Measurements from ENCODE around the gene IFNA1. TPM values are rescaled to one million over a fixed set of nuclear protein-coding genes. Genes with fewer than 3 reads are reported as not detected.
"Not testable (repeated sequence)": the region's sequence is repeated elsewhere in the genome, so short reads cannot be mapped to it uniquely, and the experiment has no call there.

The IFNA1 gene
- polyA plus RNA-seq, 1 donor: not detected

DNA sequence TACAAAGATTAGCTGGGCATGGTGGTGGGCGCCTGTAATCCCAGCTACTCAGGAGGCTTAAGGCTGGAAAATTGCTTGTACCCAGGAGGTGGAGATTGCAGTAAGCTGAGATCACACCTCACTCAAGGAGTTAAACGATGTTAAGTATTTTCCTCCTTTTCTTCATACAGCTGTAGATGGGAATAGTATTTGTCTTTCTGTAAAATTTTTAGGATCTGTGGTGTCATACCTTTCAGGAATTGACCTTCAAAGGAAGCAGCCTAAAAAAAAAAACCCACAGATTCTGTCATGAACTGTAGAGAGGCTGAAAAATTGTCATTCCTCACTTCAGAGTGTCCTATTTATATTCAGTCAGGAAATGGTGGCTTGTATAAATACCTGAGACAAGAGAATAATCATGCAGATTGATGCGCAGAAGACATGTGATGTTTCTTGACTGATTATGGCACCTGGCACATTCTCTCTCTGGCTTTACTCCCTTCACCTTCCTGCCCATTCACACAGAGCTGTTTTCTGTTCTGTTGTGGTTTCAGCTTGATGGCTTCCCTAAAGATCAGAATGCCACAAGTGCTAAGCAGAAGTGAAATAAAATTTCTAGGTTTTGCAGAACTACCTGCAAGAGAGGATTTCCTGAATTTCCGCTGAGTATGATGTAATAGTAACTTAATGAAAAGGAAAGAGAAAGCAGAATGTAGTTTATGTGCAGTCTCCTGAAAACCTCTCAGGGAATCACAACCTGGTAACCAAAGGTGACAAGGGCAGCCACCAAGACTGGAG, 3.8 kb downstream of the IFNA1 start:
- no peak for DNase-seq (ENCODE audit: low read depth)

DNA sequence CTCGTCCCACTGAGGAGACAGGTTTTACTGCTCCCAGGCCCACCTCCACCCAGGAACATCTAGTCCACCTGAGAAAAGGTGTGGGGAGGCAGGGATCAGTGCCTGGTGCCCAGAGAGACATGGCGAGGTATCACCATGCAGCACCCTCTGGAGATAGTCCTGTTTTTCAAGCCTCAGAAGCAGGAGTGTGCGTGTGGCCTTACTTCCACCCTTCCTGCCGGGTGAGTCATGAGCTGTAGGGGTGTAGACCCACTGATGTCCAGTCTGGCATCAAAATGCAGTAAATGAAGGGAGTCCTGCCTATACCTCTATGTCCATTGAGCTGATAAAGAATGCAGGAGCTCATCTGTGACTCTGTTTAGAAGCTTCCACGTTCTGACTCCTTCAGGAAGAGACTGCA, 9.1 kb downstream of the IFNA1 start:
- DNase-seq (ENCODE audit: low read depth): not testable (repeated sequence)

DNA sequence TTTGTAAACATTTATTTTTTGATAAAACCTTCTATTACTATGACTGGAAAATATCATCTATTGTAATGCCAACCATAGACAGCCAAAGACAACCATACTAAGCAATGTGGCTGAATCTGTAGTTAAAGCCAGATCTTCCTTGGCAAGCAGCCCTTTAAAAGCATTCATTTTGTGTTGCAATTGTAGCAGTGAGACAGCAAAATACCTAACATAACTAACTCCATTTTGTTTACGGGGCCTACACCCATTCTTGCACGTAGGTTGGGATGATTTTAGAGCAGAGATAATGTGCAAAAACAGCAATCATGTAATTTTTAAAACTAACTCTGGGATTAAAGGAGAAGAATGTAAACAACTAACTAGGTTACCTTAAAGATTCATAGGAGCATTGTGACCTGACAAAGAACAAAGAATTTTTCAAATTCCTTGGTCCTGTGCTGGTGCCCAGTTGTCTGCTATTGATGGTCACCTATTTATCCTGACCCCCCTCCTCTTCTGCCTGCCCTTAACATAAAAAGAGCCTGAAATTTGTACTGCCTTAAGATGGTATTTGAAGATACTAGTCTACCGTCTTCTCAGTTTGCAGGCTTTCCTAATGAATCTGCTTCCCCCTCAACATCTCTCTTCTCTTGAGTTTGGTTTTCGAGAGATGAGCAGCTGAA, 10.6 kb downstream of the IFNA1 start:
- no peak for DNase-seq (ENCODE audit: low read depth)

DNA sequence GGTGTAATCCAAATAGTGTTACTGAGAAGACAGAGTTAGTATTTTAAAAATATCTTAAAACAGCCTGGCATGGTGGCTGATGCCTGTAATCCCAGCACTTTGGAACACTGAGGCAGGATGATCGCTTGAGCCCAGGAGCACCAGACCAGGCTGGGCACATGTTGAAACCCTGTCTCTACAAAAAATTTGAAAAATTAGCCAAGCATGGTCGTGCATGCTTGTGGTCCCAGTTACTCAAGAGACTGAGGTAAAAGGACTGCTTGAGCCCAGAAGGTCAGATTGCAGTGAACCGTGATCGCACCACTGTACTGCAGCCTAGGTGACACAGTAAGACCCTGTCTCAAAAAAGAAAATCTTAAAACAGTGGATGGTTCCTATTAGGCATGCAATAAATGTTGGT, 12.4 kb downstream of the IFNA1 start:
- no peak for DNase-seq (ENCODE audit: low read depth)

DNA sequence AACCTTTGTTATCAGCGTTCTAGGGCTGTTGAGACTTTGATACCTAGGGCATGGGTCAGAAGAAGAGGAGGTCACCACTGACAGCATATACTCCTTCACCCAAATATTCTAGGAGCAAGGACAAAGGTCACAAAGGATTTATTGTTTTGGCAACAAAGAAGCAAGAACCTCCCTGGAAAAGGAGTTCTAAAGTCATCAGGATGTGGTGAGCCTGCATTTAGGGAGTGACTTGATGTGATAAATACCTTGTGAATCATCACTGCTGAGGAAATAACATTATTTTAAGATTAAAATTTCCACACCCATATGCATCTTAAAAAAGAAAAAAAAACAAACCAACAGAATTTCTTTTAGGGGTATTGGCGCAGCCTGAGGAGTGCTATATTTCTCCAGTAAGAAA, 13.9 kb downstream of the IFNA1 start:
- DNase-seq (ENCODE audit: low read depth): no peak

DNA sequence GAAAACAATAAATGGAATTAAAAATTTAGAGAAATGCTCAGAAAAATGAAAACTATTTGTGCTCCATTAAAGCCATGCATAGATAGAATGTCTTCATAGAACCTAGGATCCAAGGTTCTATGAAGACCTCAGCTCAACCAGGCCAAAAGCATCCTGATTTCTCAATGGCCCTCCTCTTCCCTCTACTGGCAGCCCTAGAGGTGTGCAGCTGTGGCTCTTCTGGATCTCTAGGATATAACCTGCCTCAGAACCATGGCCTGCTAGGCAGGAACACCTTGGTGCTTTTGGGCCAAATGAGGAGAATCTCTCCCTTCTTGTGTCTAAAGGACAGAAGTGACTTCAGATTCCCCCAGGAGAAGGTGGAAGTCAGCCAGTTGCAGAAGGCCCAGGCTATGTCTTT, 15.1 kb downstream of the IFNA1 start:
- no peak for DNase-seq (ENCODE audit: low read depth)

DNA sequence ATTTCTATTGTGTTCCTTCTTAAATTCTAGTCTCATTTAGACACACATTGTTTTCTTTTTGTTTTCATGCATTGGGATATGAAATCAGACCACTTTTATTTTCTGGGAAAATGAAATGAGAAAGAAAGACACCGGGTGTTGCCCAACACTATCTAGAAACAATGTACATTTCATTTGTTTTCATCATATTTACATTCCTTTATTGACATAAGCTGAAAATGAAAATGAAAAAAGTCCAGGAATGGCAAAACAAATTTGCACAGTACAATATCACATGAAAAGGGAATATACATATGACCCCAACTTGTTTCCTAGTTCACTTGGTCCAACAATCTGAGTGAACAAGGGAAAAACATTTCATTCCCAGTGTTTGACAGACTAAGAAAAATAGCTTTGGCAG, 21.1 kb downstream of the IFNA1 start:
- DNase-seq (ENCODE audit: low read depth): no peak

DNA sequence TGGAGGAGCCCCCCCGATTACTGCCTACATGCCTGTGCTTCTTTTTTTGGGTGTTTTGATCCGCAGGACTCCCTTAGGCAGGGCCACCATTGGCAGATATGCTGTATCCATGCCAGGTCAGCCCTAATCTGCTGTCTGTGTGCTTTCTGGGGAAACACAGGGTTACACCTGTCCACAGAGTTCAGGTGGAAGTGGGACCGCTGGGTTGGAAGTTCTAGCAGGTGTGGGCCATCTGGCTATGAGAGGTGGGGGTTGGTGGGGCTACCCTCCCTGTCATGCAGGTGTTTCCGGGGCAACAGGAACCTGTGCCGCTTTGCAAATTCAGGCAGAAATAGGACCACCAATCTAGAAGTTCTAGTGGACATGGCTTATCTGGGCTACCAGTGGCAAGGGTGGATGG, 24.9 kb downstream of the IFNA1 start:
- no peak for DNase-seq (ENCODE audit: low read depth)

DNA sequence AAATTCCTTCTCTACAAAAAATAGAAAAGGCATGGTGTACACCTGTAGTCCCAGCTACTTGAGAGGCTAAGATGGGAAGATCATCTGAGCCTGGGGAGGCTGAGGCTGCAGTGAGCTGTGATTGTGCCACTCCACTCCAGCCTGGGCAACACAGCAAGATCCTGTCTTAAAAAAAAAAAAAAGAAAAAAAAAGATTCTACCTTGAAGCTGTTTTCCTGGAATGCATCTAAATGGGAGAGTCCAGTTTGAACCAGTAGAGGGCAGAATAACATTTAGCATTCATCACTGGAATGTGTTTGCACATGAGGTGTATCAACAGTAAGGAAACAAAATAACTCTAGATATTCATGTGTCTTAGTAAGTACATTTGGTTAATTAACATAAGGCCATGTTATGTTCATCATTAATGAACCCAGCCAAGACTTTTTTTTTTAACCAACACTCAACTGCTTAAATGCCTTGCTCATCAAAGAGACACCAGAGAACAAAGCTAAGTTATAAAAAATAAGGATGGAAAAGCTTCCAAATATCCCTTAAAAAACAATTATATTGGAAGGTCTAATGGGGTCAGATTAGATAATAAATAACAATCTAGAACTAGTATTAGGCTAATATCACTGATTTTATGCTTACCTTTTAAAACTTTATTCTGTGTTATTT, 25.8 kb downstream of the IFNA1 start:
- no peak for DNase-seq (ENCODE audit: low read depth)

DNA sequence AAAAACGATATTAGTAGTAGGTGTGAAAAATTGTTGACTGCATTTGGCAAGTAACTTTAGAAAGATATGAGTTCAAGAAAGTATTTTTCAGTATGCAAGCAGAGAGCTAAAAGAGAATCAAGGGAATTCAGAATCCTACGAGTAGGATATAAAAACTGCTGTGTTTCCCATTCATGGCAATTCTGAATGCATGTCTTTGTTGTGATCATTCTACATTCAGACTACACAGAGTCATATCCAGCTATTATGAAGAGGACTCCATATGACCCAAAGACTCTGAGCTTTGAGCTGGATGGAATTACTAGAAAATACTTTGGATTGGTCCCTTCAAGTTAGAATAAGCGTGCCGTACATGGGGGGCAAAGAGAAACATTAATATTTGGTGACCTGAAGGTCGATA, 29.9 kb downstream of the IFNA1 start:
- DNase-seq (ENCODE audit: low read depth): no peak

DNA sequence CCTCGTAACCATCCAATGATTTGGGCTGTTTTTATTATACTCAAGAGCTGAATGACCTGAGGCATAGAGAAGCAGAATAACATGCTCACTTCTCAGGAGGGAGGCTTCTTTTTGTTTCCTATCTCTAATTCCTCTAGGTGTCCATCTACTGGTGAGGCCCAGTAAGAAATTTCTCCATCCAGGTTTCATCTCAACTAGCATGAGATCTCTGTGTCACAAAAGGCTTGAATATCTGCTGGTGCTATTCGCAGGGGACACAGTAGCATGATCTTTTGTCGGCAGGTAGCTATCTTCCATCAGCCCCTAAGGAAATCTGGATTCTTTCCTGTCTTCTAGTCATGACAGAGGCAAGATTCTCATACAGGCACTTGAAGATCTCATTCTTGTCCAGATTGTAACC, 33.0 kb downstream of the IFNA1 start:
- DNase-seq (ENCODE audit: low read depth): no peak

DNA sequence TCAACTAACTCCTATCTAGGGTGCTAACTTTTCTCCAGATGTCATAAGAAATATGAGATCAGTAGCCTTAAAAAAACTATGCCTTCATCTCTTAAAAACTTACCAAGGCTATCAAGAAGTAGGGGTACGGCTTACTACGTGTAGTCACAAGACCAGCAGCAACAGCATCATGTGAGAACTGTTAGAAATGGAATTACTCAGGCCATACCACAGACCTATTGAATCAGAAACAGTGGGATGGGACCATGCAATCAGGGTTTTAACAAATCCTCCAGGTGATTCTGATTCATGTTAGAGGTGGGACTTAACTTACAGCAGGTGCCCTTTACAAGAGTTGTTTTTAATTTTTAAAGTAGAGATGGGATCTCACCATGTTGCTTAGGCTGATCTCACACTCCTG, 37.2 kb downstream of the IFNA1 start:
- no peak for DNase-seq (ENCODE audit: low read depth)

DNA sequence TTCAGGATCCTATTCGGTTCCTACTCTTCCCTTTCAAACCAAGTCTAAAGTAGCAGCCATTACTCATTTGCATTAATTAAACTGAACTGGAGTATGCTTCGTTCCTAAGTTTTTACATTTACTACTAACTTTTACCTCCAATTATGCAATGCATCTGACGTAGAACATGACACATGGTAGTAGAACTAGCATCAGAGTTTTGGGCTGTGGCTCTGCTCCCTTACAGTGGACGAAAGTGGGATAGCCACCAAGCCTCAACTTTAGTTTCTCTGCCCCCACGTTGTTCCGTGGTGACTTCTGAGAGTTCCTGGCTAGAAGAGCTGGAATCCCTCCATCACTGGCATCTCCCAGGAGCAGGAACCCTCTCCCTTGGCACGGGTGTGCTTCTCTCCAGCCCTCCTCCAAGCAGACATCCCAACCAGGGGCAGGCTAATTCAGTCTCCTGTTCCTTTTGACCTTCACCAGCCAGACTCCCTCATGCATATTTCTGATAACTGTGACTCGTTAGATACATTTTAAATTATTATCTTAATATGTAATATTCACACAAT, 39.0 kb downstream of the IFNA1 start:
- DNase-seq (ENCODE audit: low read depth): no peak

DNA sequence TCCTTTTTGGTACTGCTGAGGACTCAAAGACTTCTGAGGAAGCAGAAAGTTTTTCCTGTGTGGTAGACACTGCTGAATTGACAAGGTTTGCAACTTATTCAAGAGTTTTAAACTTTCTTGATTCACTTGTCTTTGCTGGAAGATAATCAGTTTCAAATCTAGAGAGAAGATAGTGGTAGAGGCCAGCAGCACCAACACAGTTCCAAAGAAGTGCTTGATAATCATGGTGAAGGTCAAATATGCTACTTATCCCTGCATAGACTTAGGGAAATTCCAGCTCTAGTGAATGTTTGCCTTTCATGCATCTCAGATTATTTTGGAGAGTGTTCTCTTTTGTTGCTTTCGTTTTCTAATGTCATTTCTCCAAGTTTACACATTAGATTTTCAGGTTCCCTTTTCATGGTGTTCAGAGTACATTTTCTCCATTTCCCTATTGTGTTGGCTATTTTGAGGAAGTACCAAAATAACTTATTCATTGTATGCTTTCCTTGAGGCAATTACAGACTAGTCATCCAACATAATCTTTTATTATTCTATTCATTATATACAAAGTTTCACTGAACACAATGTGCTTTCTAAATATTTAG, 41.3 kb downstream of the IFNA1 start:
- DNase-seq (ENCODE audit: low read depth): no peak

DNA sequence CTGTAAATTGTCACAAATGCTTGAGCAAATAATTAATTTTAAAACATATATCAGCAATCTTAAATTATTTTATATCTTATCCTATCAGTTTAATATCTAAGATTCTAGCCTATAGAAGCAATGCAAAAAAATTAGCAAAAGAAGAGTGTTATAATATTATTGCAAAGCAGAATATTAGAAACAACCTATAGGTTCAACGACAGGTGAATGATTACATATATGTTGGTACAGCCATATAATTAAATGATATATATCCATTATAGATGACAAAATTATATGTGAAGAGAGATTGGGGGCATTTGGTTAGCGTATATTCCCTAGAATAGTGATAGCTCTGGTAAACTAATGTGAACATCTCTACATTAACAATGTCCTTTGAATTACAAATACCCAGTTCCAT, 42.0 kb downstream of the IFNA1 start, which contains the start of gene IFNE:
IFNE (minus strand) TSS at position 101 of the 400 bp plus-strand sequence. CDS start 619 bp downstream, outside the sequence.
- no peak for DNase-seq (ENCODE audit: low read depth)

Other genes with a start within 250 kb of the IFNA1 start
- gene IFNA7, start 238.2 kb upstream of the IFNA1 start, polyA plus RNA-seq (ENCODE audit: insufficient read length): not detected
- not detected for gene IFNA10, start 233.3 kb upstream of the IFNA1 start, polyA plus RNA-seq (ENCODE audit: insufficient read length)
- gene IFNA16, start 223.1 kb upstream of the IFNA1 start, polyA plus RNA-seq (ENCODE audit: insufficient read length): not detected
- gene IFNA17, start 212.2 kb upstream of the IFNA1 start, polyA plus RNA-seq (ENCODE audit: insufficient read length): not detected
- not detected for gene IFNA14, start 200.4 kb upstream of the IFNA1 start, polyA plus RNA-seq (ENCODE audit: insufficient read length)
- not detected for gene IFNA5, start 135.1 kb upstream of the IFNA1 start, polyA plus RNA-seq (ENCODE audit: insufficient read length)
- 19.5 TPM for gene KLHL9, start 105.0 kb upstream of the IFNA1 start, polyA plus RNA-seq (ENCODE audit: insufficient read length)
- gene IFNA6, start 89.6 kb upstream of the IFNA1 start, polyA plus RNA-seq (ENCODE audit: insufficient read length): not detected
- gene IFNA13, start 72.4 kb upstream of the IFNA1 start, polyA plus RNA-seq (ENCODE audit: insufficient read length): not detected
- not detected for gene IFNA2, start 55.0 kb upstream of the IFNA1 start, polyA plus RNA-seq (ENCODE audit: insufficient read length)
- gene IFNA8, start 31.3 kb upstream of the IFNA1 start, polyA plus RNA-seq (ENCODE audit: insufficient read length): not detected
- not detected for gene IFNE, start 41.9 kb downstream of the IFNA1 start, polyA plus RNA-seq (ENCODE audit: insufficient read length)

All from forelimb muscle (tissue), 1 donor.